ENCODE measurements around the gene RETSAT. TPM values are rescaled to one million over a fixed set of nuclear protein-coding genes. Genes with fewer than 3 reads are reported as not detected.
"Not testable (repeated sequence)": the region's sequence is repeated elsewhere in the genome, so short reads cannot be mapped to it uniquely, and the experiment has no call there.

The RETSAT gene
- total and polyA plus RNA-seq, 2 of the 13 experiments (the other 11 are each of a cell fraction or from before 2014, with no cell fraction given), result 46.7 to 61.0 TPM

- TF ChIP-seq, protein P1, sequence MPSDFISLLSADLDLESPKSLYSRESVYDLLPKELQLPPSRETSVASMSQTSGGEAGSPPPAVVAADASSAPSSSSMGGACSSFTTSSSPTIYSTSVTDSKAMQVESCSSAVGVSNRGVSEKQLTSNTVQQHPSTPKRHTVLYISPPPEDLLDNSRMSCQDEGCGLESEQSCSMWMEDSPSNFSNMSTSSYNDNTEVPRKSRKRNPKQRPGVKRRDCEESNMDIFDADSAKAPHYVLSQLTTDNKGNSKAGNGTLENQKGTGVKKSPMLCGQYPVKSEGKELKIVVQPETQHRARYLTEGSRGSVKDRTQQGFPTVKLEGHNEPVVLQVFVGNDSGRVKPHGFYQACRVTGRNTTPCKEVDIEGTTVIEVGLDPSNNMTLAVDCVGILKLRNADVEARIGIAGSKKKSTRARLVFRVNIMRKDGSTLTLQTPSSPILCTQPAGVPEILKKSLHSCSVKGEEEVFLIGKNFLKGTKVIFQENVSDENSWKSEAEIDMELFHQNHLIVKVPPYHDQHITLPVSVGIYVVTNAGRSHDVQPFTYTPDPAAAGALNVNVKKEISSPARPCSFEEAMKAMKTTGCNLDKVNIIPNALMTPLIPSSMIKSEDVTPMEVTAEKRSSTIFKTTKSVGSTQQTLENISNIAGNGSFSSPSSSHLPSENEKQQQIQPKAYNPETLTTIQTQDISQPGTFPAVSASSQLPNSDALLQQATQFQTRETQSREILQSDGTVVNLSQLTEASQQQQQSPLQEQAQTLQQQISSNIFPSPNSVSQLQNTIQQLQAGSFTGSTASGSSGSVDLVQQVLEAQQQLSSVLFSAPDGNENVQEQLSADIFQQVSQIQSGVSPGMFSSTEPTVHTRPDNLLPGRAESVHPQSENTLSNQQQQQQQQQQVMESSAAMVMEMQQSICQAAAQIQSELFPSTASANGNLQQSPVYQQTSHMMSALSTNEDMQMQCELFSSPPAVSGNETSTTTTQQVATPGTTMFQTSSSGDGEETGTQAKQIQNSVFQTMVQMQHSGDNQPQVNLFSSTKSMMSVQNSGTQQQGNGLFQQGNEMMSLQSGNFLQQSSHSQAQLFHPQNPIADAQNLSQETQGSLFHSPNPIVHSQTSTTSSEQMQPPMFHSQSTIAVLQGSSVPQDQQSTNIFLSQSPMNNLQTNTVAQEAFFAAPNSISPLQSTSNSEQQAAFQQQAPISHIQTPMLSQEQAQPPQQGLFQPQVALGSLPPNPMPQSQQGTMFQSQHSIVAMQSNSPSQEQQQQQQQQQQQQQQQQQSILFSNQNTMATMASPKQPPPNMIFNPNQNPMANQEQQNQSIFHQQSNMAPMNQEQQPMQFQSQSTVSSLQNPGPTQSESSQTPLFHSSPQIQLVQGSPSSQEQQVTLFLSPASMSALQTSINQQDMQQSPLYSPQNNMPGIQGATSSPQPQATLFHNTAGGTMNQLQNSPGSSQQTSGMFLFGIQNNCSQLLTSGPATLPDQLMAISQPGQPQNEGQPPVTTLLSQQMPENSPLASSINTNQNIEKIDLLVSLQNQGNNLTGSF (CRISPR knock-in tag; IDR thresholded peaks at IDR 0.05), result no peak
- TF ChIP-seq ZNF549 (CRISPR knock-in tag; IDR thresholded peaks at IDR 0.05) (peak; percentile 29; the same call in 1 of the 2 replicates), BCL6 (CRISPR knock-in tag; IDR thresholded peaks at IDR 0.05) (peak; percentile 99)
Measured at GRCh38 chr2:85324639-85325465, 29.5 kb downstream of the RETSAT start (continued).

DNA sequence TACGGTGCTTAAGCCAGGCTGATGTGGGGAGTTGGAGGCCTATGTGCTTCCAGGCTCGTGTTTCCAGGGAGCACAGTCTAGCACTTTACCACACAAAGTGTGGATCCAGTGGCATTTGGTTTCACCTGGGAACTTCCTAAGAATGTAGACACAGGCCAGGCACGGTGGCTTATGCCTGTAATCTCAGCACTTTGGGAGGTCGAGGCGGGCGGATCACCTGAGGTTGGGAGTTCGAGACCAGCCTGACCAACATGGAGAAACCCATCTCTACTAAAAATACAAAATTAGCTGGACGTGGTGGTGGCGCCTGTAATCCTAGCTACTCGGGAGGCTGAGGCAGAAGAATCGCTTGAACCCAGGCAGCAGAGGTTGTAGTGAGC, 30.4 kb downstream of the RETSAT start:
- H2AFZ ChIP-seq (ENCODE audit: low read length); H3K9me3 ChIP-seq (ENCODE audit: low read length); FAIRE-seq; DNase-seq (ENCODE audit: low spot score); in situ Hi-C loops (cut with HindIII; ENCODE audit: extremely low pct_ligation_motif_present, low pct_unique_long_range_greater_than_20kb); CTCF ChIA-PET (ENCODE audit: low intra/inter-chr PET ratio, low total read pairs); ATAC-seq; H3K27me3 ChIP-seq (ENCODE audit: control insufficient read depth in 1 of 2, insufficient read depth in 2 of 2, low read length in 2 of 2): not testable (repeated sequence)
- Histone ChIP-seq H3K4me2 (ENCODE audit: low read depth, low read length) (peak overlapping the region; percentile 98), H3K36me3 (replicated peaks in 1 of 2; ENCODE audit: control insufficient read depth in 1 of 2, insufficient read depth in 2 of 2, low read length in 2 of 2) (peaks cover 20 to 50% of the 10 kb centered on the region in 2 experiments), H3K4me3 (replicated peaks in 1 of 3; ENCODE audit: insufficient read depth in 1 of 3, low read depth in 2 of 3, low read length in 3 of 3) (peak overlapping the region in 1 of 3 experiments; percentile 44; a peak in 2 of 6 replicates), H3K27ac (ENCODE audit: extremely low read length, insufficient read depth, low read length) (peak overlapping the region; percentile 95), H3K79me2 (ENCODE audit: insufficient read depth, low read length) (peaks cover 91% of the 10 kb centered on the region), H4K20me1 (ENCODE audit: insufficient read depth, low read length) (peaks cover 23% of the 10 kb centered on the region), H3K9ac (ENCODE audit: insufficient read depth, low read depth, low read length) (peak overlapping the region; percentile 35; the same call in 1 of the 2 replicates), H3K4me1 (ENCODE audit: insufficient read depth, low read length) (peaks cover 64% of the 10 kb centered on the region)
- intact Hi-C loops (cut with micrococcal nuclease; ENCODE audit: unreplicated experiment), result loop anchor here (2.0 kb wide), 1 partner anchor 15 kb away; no protein-coding TSS in a partner anchor
- POLR2A ChIA-PET, result interaction anchor here (1.2 to 6.2 kb wide), 14 partner anchors 9 to 377 kb away, joined by 3 to 142 read pairs (median 10); partner anchors contain the start of genes ELMOD3, GGCX, MAT2A and RETSAT
- 89% methylated on average over 11 of the region's 11 CpGs for WGBS (ENCODE audit: low lambda C conversion rate)
- TSS peak; percentile 1 for BruUV-seq (replicated peaks)
- TF ChIP-seq ZNF780A (CRISPR knock-in tag; IDR thresholded peaks at IDR 0.05) (peak; percentile 43; the same call in 1 of the 2 replicates), ZNF703 (CRISPR knock-in tag; IDR thresholded peaks at IDR 0.05; ENCODE audit: borderline replicate concordance) (peak; percentile 36; the same call in 1 of the 2 replicates), ZNF589 (CRISPR knock-in tag; conservative IDR thresholded peaks at IDR 0.05) (0 out of 2 replicates have a peak, but pooled peaks have one; percentile 41), SAFB2 (CRISPR knock-in tag; IDR thresholded peaks at IDR 0.05; ENCODE audit: borderline replicate concordance, low read depth) (0 out of 2 replicates have a peak, but pooled peaks have one; percentile 1), ZNF225 (CRISPR knock-in tag; IDR thresholded peaks at IDR 0.05) (0 out of 2 replicates have a peak, but pooled peaks have one; percentile 50), EED (CRISPR knock-in tag; IDR thresholded peaks at IDR 0.05) (peak; percentile 75; the same call in 1 of the 2 replicates), POLR2A (IDR thresholded peaks at IDR 0.05; ENCODE audit: insufficient read depth in 1 of 2, low read depth in 2 of 2, low read length in 2 of 2) (0 out of 4 replicates have a peak, but pooled peaks of 1 of the 2 experiments have one; percentile 2), TEAD3 (CRISPR knock-in tag; optimal IDR thresholded peaks at IDR 0.05; ENCODE audit: borderline replicate concordance) (peak; percentile 1), ZNF776 (CRISPR knock-in tag; IDR thresholded peaks at IDR 0.05) (0 out of 2 replicates have a peak, but pooled peaks have one; percentile 25), BORCS8-MEF2B (CRISPR knock-in tag; IDR thresholded peaks at IDR 0.05) (0 out of 2 replicates have a peak, but pooled peaks have one; percentile 11)
- TF ChIP-seq, protein P2, sequence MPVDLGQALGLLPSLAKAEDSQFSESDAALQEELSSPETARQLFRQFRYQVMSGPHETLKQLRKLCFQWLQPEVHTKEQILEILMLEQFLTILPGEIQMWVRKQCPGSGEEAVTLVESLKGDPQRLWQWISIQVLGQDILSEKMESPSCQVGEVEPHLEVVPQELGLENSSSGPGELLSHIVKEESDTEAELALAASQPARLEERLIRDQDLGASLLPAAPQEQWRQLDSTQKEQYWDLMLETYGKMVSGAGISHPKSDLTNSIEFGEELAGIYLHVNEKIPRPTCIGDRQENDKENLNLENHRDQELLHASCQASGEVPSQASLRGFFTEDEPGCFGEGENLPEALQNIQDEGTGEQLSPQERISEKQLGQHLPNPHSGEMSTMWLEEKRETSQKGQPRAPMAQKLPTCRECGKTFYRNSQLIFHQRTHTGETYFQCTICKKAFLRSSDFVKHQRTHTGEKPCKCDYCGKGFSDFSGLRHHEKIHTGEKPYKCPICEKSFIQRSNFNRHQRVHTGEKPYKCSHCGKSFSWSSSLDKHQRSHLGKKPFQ (CRISPR knock-in tag; IDR thresholded peaks at IDR 0.05; ENCODE audit: insufficient replicate concordance), result peak; percentile 10

All from HepG2 (cell line).